DMS53 treated with DMSO at 0.1 percent for 48 hours (cell line): Measurements from ENCODE around the gene MISFA.
"Not testable (repeated sequence)": the region's sequence is repeated elsewhere in the genome, so short reads cannot be mapped to it uniquely, and the experiment has no call there.

Experiments
- DNase-seq: peaks from one replicate; lab custom pipeline; 2025; ENCODE audit not compliant: unreplicated experiment; lab: John Stamatoyannopoulos, UW

MISFA gene

DNA sequence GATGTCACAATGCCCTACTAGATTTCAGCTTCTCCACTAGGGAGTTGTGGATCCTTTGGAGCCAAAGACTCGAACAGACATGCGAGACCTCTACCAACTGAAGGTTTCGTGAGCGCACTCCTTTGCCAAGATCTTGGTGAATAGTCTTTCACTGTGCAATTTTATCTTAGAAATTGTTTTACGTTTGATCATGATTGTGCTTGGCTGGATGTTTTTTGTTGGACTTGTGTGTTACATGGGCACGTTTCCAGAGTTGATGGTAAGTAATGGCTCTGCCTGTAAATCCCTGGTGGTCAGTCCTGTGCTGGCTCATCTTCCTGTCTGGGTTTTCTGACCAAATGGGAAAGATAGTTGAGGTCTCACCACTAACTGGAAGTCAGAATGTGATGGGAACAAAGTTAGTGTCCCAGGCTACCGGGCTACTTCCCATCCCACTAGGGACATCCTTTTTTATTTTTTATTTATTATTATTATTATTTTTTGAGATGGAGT is at the start of gene MISFA:
TSS of gene MISFA (plus strand) at position 51 of the 492 bp plus-strand sequence. CDS start at position 191, 140 bp downstream.
- no peak for DNase-seq

DNA sequence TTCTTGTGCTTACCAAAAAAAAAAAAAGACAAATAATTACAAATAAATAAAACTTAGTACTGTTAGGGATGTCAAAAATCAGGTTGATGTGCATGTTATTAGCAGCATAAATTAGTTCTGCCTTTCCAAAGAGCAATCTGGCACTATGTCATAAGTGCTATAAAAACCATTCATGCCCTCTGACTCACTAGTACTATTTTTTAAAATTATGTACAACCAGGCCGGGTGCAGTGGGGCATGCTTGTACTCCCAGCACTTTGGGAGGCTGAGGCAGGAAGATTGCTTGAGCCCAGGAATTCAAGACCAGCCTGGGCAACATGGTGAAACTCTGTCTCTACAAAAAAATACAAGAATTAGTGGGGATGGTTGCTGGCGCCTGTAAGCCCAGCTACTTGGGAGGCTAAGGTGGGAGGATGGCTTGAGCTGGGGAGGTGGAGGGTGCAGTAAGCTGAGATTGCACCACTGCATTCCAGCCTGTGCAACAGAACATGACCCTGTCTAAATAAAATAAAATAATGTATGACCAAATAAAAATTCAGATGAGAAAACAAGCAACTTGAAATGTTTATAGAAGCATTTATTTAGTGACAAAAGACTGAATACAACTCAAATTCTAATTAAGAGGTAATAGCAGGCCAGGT is 36.4 kb upstream of the MISFA start:
- DNase-seq: no peak

DNA sequence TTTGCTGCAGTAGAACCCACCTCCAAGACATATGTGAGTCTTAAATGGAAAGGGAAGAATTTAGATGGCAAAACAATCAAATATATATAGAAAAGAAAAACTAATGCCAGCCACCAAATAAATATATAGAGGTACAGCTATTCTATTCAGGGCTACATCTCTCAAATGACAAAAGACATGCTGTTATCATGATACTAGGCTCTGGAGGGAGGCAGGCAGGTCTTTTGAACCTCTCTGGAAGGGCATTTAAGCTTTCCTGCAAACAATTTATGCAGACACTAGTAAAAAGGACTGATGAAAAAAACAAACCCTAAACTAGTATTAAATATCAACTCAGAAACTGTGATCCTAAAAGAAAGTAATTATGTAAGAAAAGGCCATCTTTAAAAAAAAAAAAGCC is 35.4 kb upstream of the MISFA start:
- no peak for DNase-seq

DNA sequence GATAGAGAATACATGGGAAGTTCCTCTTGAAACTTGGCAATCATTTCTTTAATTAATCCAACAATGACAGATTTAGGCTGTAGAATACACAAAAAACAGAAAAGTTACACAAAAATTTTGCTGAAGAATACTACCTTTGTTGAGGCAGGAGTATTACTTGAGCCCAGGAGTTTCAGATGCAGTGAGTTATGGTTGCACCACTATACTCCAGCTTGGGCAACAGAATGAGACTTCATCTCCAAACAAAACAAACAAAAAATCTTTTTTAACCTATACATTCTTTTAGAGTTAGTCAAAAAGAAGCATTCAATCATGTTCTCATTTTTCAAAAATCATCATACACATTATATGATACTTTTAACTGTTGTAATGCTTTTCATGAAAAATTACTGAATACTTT is 33.2 kb upstream of the MISFA start:
- no peak for DNase-seq

DNA sequence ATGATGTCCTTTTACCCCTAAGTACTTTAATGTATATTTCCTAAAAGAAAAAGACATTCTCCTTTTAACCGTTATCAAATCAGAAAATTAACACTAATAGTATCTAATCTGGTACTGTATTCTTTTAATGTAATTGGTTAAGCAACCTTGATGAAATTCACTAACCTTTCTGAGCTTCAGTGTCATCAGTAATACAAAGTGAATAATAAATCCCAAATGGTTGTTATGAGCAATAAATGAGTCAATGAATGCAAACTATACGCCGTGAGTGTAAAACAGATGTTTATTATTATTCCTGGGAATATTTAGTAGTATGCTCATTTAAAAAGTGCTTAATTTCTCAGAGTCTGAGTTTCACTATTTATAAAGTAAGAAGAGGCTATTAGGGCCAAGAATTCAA is 32.5 kb upstream of the MISFA start:
- no peak for DNase-seq

DNA sequence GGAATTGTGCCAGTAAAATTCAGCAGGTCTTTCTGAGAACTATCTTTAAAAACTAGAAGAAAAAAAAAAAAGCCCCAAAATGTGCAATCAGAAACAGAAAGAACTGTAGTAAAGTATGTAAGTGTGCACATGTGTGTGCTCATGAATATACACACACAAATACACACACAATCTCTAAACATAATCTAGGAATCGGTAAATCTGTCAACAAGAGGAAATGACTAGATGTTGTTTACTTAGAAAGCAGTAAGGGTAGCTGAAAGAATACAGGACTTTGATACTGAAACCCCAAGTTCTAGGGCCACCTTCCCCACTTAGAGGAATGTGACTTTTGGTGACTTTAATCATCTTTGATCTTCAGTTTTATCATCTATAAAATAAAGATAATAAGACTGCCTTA is 24.2 kb upstream of the MISFA start:
- no peak for DNase-seq

DNA sequence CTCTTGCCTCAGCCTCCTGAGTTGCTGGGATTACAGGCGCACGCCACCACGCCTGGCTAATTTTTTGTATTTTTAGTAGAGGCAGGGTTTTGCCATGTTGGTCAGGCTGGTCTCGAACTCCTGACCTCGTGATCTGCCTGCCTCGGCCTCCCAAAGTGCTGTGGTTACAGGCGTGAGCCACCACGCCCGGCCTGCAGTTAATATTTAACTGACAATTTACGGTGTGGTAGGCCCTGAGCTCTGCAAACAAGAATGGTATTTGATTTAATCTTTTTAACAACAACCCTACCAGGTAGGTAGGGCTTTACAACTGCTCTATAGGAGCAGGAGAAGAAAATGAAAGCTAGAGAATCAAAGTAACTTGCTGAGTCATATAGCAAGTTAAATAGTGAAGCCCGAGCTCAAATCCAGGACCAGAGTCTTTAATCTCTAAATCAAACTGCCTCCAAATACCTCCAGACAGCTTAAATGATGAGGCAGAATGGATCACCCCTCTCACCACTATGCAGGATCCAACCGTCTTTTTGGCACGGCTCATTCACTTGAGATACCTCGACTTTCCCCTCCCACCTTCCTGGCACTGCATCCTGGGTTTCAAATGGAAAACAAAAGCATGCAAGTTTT is 20.5 kb upstream of the MISFA start:
- peak; percentile 80 for DNase-seq

DNA sequence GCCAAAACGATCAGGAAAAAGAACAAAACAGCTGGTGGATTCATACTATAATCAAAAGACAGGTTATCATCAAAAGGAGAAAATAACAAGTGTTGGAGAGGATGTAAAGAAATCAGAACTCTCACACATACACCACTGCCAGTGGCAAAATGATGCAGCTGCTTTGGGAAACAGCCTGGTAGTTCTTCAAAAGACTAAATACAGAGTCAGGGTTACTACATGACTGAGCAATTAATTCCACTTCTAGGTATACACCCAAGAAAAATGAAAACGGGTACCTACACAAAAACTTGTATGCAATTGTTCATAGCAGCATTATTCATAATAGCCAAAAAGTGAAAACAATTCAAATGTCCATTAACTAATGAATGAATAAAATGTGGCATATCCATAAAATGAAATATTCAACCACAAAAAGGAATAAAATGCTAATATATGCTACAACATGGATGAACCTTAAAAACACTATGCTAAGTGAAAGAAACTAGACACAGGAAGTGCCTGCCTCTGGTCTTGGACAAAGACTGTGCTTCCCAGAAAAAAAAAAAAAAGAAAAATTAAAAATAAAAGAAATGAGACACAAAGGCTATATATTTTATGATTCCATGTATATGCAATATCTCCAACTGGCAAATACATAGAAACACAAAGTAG is 19.3 kb upstream of the MISFA start:
- DNase-seq: no peak

DNA sequence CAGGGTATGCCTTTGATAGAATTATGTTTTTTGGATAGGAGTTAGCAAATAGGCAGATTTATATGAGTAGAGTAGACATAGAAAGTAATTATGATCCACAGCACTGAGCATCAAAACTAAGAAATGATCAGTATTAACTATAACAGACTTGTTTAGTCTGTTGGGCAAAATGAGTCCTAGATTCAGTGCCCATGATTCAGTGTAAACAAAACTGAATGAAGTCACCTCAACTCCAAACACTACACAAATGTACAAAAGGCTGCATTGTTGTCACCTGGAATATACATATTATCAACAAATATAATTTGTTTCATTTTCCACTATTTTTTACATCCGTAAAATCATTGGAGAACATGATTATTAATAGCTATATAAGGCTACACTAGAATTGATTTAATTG is 17.8 kb upstream of the MISFA start:
- peak; percentile 21 for DNase-seq

DNA sequence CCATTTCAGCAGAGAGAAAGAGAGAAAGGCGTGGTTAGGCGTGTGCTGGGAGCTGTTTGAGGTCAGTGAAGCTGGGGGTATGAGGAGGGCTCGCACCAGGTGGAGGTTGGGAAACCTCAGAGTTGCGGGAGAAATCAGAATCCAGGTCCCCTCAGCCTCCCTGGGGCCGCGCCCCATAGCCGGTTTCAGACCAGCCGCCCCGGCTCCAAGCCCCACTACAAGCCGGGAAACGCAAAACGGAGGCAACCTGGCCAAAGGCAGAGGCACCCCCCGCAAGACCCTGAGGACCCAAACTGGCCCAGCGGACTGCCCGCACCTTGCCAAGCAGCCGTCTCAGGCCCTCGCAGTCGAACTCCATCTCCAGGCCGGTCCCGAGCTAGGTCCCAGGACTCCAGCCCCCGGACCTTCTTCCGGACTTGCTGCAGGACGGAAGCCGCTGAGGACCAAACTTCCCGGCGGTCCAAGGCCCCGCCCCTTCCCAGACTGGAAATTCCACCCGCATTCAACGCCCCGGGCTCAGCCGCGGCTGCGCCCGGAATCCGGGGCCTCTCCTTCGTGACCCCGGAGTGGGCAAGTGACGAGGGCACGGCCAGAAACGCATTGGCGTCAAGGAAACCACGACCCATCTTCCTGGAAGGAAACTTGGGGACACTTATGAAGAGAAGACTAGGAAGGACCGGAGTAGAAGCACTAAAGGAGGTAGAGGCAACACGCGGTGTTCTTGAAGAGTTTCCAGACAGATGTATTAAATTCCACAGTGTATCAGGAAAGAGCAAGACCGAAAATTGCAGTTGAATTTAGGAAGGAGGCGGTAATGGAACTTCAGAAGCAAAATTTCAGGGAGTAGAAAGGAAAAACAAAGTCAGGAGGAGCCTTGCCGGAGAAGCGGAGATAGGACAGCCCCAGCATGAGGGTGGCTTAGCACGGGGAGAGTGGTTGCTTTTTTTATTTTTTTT is 11.0 kb upstream of the MISFA start, which contains the start of gene UEVLD:
TSS of gene UEVLD (minus strand) at position 438 of the 956 bp plus-strand sequence. CDS start at position 358, 80 bp downstream.
- DNase-seq: peak; percentile 78

DNA sequence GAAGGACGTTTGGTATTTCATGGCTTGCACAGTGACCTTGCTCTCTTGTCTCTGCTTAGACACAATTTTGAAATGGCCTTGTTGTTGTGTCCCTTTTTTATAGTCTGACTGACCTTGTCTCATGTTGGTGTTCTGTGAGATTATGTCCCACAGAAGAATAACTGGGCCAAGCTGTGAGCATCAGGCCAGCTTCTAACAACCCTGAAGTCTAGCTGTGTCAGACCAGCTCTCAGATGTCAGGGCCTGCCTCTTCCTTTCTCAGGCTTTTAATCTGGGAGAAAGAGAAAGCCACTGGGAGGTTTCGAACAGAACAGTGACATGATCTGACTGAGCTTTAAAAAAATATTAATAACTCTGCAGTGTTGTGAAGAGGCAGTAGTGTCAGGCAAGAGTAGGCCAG is 9.0 kb upstream of the MISFA start:
- DNase-seq: no peak

DNA sequence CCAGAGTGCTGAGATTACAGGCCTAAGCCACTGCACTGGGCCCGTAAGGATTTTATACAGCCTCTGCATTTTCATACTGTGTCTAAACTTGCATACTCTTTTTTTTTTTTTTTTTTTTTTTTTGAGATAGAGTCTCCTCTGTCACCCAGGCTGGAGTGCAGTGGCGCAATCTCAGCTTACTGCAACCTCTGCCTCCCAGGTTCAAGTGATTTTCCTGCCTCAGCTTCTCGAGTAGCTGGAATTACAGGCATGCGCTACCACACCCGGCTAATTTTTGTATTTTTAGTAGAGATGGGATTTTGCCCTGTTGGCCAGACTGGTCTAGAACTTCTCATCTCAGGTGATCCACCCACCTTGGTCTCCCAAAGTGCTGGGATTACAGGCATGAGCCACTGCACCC is 5.5 kb upstream of the MISFA start:
- DNase-seq: not testable (repeated sequence)

DNA sequence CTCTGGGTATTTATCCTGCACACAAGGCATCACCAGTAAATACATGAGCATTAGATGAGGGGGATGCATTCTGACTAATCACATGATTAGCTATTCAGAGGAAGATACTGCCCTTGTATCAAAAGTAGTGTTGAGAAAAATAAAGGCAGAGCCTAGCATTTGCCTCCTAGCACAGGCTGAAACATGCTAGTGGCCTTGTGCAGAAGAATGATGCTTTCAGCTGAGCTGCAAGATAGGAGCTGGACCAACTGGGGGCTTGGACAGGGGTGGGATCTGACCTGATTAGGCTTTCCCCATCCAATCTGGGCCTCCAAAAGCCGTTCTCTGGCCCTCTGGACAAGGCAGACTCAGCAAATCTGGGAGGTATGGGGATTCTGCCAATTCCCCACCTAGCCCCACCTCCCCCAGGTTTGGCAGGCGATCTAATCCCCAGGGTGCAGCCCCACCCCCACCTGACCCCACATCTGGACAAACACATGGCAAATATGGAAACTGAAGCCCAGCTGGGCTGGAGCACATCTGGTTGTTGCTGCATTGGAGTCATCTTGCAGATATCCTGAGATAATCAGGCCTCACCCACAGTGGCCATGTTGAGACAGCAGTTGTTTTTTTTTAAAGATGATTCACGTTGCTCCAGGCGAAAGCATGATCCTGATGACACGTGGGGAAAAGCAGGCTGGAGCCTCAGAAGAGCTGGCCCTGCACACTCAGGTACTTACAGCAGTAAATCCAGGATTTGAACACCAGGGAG is 4.4 kb upstream of the MISFA start:
- DNase-seq: no peak

DNA sequence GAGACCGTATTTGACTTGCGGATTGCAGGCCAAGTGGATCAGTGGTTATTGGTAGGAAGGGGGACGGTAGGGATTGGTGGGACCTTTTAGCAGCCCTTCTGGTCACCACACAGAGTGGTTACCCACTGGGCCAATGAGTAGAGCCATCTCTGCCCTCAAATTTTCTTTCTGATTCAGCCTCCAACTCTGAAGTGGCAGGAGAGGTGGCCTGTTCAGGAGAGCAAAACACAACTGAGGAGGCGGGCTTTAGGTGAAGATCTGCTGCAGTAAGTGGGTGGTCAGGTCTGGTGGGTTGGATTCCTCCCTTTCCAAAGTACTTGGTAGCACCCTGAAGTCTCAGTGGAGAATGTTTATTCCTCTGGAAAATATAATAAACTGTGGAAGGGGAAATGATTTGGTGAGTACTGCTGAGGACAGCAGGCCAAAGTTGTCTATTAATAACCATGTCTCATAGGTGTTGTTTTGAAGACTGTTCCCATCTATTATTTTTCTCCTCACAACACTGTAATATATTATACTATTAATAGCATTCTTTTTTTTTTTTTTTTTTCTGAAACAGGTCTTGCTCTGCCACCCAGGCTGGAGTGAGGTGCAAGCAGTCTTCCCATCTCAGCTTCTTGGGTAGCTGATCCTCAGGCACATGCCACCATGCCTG is 1.5 kb downstream of the MISFA start:
- DNase-seq: no peak

DNA sequence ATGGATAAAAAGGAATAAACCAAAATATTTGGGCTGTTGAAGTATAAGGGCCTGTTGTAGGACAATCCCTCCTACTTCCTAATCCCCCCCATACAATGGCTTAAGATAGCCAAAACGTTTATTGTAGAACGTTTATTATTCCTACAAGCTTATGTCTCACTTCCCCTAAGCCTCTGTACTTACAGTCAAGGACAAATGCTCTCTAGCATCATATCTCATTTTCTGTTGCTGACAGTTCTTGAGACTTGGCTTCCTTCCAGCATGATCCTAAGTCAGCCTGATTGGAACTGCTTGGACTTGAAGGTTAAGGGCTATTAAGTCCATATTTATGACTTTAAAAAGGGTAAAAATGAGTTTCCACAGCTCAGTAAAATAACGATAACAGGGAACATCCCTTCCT is 8.8 kb downstream of the MISFA start:
- DNase-seq: no peak

DNA sequence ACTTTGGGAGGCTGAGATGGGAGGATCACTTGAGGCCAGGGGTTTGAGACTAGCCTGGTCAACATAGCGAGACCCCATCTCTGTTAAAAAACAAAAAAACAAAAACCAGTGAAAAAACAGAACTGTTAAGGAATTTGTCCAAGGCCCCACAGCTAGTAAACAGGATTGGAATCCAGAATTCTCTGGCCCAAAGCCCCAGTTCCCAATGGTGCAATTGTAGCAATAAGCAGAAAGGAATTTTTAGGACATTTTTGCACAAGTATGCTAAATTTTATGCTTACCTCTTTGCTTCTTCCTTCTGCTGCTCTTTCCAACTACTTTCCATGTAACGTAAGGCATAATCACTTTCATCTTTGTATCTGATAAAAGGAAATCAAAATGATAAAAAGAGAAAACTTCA is 11.6 kb downstream of the MISFA start:
- no peak for DNase-seq

DNA sequence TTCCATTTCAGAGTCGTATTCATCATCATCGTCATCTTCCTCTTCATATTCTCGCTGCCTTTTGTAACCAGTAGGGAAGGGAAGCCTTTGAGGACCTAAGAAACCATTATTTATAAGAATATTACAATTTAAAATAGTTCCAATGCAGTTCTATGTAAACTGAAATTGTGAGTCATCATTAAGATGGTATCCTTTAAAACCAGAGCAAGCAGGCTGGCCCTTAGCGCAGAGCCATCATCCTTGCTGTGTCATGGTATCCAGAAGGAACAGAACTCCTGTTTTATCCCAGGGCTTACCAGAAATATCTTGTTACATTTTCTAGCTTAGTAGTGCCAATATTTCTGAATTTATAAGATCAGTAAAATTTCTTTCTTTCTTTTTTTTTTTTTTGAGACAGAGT is 12.8 kb downstream of the MISFA start:
- no peak for DNase-seq

DNA sequence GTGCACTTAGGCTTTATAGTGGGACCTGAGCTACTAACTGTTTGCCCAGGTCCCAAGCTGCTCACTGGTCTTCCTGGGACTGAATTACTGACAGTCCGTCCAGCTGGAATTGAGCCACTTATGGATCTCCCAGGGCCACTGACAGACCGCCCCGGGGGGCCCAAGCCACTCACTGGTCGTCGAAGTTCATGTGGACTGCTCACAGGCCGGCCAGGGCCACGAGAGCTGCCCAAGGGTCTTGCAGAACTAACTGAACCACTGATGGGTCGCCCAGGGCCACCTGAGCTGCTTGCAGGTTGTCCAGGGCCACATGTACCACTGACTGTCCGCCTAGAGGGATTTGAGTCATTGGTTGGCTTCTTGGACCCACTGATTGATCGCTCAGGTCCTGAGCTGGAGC is 15.1 kb downstream of the MISFA start:
- no peak for DNase-seq

DNA sequence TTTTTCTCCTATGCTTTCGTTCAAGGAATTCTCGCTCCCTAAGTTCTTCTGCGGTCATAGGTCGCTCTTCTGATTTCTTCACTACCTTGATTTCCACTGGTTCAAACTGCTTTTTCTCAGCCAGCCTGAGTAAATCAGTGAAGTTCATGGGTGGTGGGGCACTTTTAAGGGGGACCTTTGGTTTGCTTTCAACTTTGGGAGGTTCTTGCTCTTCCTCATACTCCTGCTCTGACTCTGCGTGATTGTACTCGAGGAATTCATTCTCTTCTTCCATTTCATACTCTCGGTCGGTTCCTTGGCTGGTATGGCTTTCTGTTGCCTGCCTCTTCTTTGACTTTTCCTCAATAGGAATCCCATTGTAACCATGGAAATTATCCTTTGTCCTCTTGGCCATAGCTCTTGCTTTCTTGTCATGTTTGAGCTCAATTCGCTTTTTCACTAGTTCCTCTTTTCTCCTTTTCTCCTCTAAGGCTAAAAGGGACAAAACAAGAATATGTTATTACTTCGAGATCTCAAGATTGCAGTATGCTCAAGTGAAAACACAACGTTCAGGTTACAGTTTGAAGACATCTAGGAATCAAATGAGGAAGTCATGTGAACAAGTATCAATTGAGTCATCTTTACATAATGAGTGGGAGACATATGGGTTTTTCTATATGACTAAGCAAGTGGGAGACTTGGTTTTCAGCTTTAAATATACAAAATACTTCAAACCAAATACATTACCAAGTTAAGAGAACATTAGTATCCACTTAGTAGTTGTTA is 16.2 kb downstream of the MISFA start:
- no peak for DNase-seq
